GM18505 (cell line): ENCODE results near the gene GPN1.
"Not testable (repeated sequence)": the region's sequence is repeated elsewhere in the genome, so short reads cannot be mapped to it uniquely, and the experiment has no call there.

Experiments
- ATAC-seq: cut with Tn5 transposase; IDR thresholded peaks from one replicate; pipeline ENCODE4 v1.9.1; 2021; ENCODE audit not compliant: unreplicated experiment
- POLR2A ChIP-seq: IDR thresholded peaks from 4 replicates; pipeline ENCODE4 v1.6.1; 2011; ENCODE audit warnings: borderline replicate concordance; ENCODE audit not compliant: insufficient read depth, insufficient read length; ENCODE audit errors: extremely low read depth

Gene GPN1

DNA sequence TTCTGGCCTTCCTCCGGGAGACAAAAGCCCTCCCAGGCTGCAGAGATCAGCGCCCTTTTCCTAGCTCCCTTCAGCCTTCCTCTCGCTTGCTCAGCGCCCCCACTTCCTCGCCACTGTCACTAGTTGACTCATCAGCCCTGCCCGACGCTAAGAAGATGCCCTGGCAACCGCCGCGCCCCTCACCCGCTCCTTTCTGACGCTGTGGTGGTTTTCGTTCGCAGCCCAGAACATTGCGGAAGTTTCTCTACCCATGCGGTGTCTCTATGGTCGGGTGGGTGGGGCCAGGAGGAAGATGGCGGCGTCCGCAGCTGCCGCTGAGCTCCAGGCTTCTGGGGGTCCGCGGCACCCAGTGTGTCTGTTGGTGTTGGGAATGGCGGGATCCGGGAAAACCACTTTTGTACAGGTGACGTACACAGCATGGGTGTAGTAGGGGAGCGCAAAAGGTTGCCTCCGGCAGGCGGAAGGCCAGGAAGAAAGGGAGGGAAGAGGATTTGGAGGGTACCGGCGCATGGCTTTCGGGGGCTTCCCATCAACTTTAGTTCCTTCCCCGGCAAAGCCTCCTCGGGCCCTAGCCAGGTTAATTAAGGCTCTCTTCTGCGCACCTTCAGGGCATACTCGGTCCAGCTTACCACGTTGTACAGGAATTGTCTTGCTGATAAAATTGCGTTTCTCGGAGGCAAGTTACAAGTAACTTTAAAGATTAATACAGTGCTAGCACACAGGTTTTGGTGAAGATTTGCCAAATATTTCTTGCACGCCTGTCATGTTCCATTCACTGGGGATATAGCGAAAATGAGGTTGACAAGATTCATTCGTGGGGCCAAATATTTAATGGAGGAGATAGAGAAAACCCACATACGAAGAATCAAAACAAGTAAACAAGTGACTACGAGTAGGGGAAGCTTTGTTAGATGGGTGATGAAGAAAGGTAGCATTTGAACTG lies at the start of gene GPN1, which contains the start of gene CCDC121:
Gene GPN1 (plus strand): TSS at position 284 of the 943 bp plus-strand sequence. CDS start 9 bp downstream, at position 293.
Gene CCDC121 (minus strand): TSS at position 246 of the 943 bp plus-strand sequence. CDS start 1,213 bp downstream, outside the sequence.
- TF ChIP-seq POLR2A = peak; percentile 99
- ATAC-seq = peak; percentile 96

DNA sequence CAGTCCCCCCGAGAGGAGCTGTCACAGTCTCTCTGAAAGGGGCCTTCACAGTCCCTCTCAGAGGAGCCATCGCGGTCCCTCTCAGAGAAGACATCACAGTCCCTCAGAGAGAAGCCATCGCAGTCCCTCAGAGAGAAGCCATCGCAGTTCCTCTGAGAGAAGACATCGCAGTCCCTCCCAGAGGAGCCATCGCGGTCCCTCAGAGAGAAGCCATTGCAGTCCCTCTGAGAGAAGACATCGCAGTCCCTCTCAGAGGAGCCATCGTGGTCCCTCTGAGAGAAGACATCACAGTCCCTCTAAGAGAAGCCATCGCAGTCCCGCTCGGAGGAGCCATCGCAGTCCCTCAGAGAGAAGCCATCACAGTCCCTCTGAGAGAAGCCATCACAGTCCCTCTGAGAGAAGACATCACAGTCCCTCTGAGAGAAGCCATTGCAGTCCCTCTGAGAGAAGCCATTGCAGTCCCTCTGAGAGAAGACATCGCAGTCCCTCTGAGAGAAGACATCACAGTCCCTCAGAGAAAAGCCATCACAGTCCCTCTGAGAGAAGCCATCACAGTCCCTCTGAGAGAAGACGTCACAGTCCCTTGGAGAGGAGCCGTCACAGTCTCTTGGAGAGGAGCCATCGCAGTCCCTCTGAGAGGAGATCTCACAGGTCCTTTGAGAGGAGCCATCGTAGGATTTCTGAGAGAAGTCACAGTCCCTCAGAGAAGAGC lies 47.3 kb upstream of the GPN1 start:
- no peak for TF ChIP-seq POLR2A
- no peak for ATAC-seq

DNA sequence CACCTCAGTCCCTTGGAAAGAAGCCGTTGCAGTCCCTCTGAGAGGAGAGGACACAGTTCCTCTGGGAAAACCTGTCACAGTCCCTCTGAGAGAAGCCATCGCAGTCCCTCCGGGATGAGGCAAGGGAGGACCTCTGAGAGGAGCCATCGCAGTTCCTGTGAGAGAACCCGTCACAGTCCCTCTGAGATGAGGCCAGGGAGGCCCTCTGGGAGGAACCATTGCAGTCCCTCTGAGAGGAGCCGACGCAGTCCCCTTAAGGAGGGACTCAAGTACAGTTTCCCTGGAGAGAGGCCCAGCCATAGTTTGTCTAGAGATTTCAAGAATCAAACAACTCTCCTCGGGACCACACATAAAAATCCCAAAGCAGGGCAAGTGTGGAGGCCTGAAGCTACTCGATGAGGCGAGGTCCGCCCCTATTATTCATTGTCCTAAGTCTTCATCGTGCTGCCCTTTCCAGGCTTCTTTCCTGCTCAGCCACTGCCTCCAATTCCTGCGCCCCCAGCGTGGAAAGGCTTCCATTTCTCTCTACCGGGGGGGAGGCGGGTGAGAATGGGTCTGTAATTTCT lies 46.6 kb upstream of the GPN1 start:
- no peak for ATAC-seq
- TF ChIP-seq POLR2A = no peak

DNA sequence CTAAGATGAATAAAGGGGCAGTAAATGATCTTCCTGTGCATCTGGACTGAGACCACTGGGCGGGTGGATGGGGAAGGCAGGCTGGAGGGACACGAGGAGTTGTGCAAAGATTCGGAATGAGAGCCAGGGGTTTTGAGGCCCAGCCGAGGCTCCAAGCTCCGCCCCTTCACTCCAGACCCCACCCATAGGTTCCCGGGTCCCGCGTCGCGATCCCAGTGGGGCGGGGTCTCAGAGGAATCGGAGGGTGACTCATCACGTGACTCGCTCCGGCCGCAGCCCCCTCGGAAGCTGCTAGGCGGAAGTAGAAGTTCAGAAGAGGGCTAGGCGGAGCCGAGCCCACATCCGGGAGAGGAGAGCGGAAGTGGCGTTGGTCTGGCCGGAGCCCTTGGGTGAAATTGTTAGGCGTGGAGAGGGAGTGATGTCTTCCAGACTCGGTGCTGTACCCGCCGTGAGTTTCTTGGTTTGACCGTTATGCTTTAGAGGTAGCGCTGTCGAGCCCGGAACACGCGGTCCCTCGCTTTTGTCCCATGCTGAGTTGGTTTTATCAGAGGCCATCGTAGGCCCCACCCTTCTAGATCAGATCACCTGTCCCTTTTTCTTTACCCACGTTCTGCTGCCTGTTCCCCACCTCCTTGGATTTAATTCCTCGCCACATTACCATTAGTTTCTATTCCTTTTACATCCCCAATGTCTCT lies 46.0 kb upstream of the GPN1 start, which contains the start of gene ZNF512:
Gene ZNF512 (plus strand): TSS at position 348 of the 695 bp plus-strand sequence. CDS start 71 bp downstream, at position 419.
- ATAC-seq = peak; percentile 86
- TF ChIP-seq POLR2A = peak; percentile 91

DNA sequence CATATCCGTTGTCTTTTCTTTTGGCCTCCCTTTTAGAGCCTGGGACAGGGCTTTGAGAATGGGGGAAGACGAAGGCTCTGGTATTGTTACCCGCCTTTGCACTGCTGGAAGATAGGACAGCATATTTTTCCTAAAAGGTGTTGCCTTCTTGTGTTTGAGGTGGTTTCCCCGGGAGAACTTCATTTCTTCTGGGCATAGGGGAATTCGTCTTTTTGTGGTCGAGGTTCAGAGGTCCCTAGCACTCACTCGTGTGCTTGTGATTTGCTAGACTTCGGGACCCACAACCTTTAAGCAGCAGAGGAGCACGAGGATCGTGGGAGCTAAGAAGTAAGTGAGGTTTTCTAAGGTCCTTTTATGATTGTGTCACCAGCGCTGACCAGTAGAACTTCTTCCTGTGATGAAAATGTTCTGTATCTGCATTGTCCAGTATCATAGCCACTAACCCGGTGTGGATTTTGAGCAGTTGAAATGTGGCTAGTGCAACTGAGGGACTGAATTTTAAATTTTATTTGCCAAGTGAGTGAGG lies 45.4 kb upstream of the GPN1 start:
- no peak for ATAC-seq
- no peak for TF ChIP-seq POLR2A

DNA sequence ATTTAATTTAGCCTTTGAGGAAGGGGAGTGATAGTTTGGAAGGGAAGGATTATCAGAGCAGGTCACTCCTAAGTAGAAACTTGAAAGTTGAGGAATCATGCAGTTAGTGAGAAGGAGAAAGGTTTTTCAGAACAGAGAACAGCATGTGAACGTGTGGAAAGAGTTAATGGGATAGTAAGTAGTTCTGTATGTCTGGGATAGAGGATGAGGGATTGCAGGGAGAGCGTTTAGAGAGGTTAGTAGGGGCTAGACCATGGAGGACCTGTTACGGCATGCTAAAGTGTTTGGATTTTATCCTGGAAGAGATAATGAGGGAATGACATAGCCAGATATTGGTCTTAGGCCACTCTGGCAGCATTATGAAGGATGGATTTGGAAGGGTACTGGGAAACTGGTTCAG lies 44.3 kb upstream of the GPN1 start:
- no peak for TF ChIP-seq POLR2A
- ATAC-seq = no peak

DNA sequence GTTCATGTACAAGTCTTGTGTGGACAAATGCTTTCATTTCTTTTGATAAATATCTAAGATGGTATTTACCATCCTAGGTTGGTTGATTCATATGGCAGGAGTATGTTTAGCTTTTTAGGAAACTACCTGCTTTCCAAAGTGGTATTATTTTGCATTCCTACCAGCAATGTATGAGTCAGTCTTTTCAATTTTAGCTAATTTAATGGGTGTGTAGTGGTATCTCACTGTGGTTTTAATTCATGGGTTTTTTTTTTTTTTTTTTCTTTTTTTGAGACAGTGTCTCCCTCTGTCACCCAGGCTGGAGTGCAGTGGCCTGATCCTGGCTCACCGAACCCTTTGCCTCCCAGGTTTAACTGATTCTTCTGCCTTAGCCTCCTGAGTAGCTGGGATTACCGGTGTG lies 41.8 kb upstream of the GPN1 start:
- no peak for ATAC-seq
- no peak for TF ChIP-seq POLR2A

DNA sequence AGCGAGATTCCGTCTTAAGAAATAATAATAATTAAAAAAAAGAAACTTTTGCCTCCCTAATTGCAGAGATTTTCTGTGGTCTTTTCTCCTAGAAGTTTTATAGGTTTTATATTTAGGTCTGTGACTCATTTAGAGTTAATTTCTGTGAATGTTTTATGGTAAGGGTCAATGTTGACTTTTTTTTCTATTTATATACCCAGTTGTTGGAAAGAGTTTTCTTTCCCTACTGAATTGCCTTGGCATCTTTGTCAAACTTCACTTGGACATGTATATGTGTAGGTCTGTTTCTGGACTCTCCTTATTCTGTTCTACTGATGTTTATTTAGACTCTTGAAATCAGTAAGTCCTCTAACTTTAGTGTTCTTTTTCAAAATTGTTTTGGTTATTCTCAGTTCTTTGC lies 40.5 kb upstream of the GPN1 start:
- no peak for TF ChIP-seq POLR2A

DNA sequence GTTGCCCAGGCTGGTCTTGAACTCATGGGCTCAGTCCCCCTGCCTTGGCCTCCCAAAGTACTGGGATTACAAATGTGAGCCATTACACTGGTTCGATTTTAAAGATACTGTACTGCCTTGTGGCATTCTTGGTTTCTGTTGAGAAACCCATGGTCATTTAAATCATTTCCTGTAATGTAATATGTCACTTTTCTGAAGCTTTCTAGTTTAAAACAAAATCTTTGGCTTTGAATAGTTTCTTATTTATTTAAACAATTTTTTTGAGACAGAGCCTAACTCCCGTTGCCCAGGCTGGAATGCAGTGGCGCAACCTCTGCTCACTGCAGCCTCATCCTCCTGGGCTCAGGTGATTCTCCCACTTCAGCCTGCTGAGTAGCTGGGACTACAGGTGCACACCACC lies 37.1 kb upstream of the GPN1 start:
- no peak for TF ChIP-seq POLR2A
- no peak for ATAC-seq

More for the DNA sequence above, 40.5 kb upstream of the GPN1 start:
- ATAC-seq = no peak

DNA sequence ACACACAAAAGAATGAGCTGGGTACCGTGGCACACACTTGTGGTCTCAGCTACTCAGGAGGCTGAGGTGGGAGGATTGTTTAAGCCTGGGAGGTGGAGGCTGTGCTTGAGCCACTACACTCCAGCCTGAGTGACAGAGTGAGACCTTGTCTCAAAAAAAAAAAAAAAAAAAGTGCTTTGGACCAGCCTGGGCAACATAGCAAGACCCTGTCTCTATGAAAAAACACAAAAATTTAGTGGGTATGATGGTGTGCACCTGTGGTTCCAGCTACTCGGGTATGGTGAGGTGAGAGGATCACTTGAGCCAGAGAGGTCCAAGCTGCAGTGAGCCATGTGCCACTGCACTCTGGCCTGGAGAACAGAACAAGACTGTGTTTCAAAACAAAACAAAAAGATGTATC lies 35.6 kb upstream of the GPN1 start:
- ATAC-seq = no peak
- no peak for TF ChIP-seq POLR2A

DNA sequence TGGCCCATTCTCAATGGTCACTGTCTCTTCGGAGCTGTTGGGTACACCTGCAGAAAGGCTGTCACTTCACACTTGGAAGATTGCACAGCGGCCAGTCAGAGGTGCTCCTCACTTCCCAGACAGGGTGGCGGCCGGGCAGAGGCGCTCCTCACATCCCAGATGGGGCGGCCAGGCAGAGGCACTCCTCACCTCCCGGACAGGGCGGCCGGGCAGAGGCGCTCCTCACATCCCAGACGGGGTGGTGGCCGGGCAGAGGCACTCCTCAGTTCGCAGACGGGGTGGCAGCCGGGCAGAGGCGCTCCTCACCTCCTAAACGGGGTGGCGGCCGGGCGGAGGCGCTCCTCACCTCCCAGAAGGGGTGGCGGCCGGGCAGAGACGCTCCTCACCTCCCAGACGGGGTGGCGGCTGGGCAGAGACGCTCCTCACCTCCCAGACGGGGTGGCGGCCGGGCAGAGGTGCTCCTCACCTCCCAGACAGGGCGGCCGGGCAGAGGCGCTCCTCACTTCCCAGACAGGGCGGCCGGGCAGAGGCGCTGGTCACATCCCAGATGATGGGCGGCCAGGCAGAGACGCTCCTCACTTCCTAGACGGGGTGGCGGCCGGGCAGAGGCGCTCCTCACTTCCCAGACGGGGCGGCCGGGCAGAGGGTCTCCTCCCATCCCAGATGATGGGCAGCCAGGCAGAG lies 34.7 kb upstream of the GPN1 start:
- not testable (repeated sequence) for ATAC-seq

DNA sequence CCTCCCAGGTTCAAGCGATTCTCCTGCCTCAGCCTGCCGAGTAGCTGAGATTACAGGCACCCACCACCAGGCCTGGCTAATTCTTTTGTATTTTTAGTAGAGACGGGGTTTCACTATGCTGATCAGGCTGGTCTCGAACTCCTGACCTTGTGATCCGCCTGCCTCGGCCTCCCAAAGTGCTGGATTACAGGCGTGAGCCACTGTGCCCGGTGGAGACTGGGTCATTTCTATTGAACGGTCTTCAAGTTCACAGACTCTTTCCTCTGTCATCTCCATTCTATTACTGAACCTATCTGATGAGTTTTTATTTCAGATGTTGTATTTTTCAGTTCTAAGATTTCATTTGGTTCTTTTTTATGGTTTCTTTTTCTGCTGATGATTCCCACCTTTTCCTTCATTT lies 33.4 kb upstream of the GPN1 start:
- not testable (repeated sequence) for ATAC-seq

DNA sequence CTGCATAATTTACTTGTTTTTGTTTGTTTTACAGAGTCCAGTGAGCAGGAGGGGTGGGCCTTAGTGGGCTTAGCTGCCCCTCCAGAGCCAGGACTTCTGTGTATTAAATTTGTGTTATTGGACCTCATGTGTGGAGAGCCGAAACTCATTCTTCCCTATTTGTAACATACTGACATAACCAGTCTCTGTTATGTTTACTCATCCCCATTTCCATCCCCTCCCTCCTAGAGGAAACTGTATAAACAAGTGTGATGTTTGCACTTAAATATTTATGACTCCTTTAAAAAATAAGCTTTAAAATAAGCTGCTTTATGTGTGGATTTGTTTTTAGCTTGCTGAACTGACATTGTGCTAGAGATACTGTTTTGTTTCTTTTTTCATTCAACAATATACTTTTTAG lies 32.2 kb upstream of the GPN1 start:
- ATAC-seq = no peak
- TF ChIP-seq POLR2A = no peak

DNA sequence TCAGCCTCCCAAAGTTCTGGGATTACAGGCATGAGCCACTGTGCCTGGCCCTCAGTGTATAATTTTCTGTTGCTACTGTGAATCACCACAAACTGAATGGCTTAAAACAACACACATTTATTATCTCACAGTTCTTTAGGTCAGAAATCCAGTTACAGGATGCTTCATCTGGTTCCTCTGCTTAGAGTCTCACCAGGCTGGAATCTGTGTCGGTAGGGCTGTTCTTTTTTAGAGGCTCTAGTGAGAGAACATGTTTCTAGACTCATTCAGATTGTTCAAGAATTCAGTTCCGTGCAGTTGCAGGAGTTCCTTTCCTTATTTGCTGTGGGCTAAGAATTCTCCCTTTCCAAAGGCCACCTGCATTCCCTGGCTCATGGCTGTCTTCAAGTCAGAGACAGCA lies 22.2 kb upstream of the GPN1 start:
- TF ChIP-seq POLR2A = no peak
- ATAC-seq = no peak
